OCI-M1 (cell line): ENCODE data around the gene BAK1.
"Not testable (repeated sequence)": the region's sequence is repeated elsewhere in the genome, so short reads cannot be mapped to it uniquely, and the experiment has no call there.

ENCODE experiments used
- DNase-seq: peaks from one replicate; lab custom pipeline; 2025; lab: John Stamatoyannopoulos, UW

The BAK1 gene

GRCh38 chr6:33586108-33586640 is 6.1 kb upstream of the BAK1 start:
- no peak for DNase-seq

GRCh38 chr6:33585403-33586107 is 5.5 kb upstream of the BAK1 start:
- peak; percentile 92 for DNase-seq

- no peak for DNase-seq
Observed at GRCh38 chr6:33584700-33585402, 4.8 kb upstream of the BAK1 start.

- DNase-seq: peak; percentile 15
Observed at GRCh38 chr6:33583591-33584155, 3.6 kb upstream of the BAK1 start.

GRCh38 chr6:33581186-33581585 is 1.1 kb upstream of the BAK1 start:
- DNase-seq: no peak

GRCh38 chr6:33578588-33579011 is 1.5 kb downstream of the BAK1 start:
- peak; percentile 79 for DNase-seq

GRCh38 chr6:33578164-33578563 is 1.9 kb downstream of the BAK1 start:
- DNase-seq: no peak

- no peak for DNase-seq
Observed at GRCh38 chr6:33577718-33578117, 2.4 kb downstream of the BAK1 start.

- peak; percentile 22 for DNase-seq
Observed at GRCh38 chr6:33577106-33577535, 3.0 kb downstream of the BAK1 start.

GRCh38 chr6:33576668-33577067 is 3.4 kb downstream of the BAK1 start:
- no peak for DNase-seq

GRCh38 chr6:33575211-33575610 is 4.9 kb downstream of the BAK1 start:
- DNase-seq: no peak

- DNase-seq: no peak
Observed at GRCh38 chr6:33571637-33572316, 8.3 kb downstream of the BAK1 start.

GRCh38 chr6:33570806-33571636 is 9.1 kb downstream of the BAK1 start:
- DNase-seq: peak; percentile 96

GRCh38 chr6:33568826-33569570 is 11.1 kb downstream of the BAK1 start:
- no peak for DNase-seq

- DNase-seq: no peak
Observed at GRCh38 chr6:33567836-33568235, 12.2 kb downstream of the BAK1 start.

- DNase-seq: no peak
Observed at GRCh38 chr6:33566182-33567084, 13.6 kb downstream of the BAK1 start.

- DNase-seq: no peak
Observed at GRCh38 chr6:33558801-33559200, 21.3 kb downstream of the BAK1 start.

- no peak for DNase-seq
Observed at GRCh38 chr6:33557376-33557775, 22.7 kb downstream of the BAK1 start.

GRCh38 chr6:33552883-33553282 is 27.2 kb downstream of the BAK1 start:
- not testable (repeated sequence) for DNase-seq

- DNase-seq: no peak
Observed at GRCh38 chr6:33552252-33552651, 27.8 kb downstream of the BAK1 start.
